Spinal cord (tissue), 10 donors: Measurements from ENCODE around the gene UNCX. TPM values are rescaled to one million over a fixed set of nuclear protein-coding genes. Genes with fewer than 3 reads are reported as not detected.

Experiments used
- DNase-seq, 6 donors: peaks; one replicate each; pipeline versions ENCODE4 v3.0.0 to v3.0.0-alpha.2; 2013 to 2015; ENCODE audit warnings: low spot score in 6 of 6, low read depth in 4 of 6
- H3K27ac ChIP-seq: one replicate; pipeline ENCODE4 v1.5.1; 2013; ENCODE audit warnings: low read depth, low read length, control low read depth
- H3K27me3 ChIP-seq: one replicate; pipeline ENCODE4 v1.6.1; 2013; ENCODE audit warnings: low read length; ENCODE audit not compliant: control insufficient read depth, insufficient read depth
- H3K36me3 ChIP-seq: one replicate; pipeline ENCODE4 v1.6.1; 2013; ENCODE audit warnings: low read length; ENCODE audit not compliant: control insufficient read depth, insufficient read depth
- H3K4me1 ChIP-seq: one replicate; pipeline ENCODE4 v1.6.1; 2013; ENCODE audit warnings: low read length; ENCODE audit not compliant: control insufficient read depth, insufficient read depth
- H3K4me3 ChIP-seq: one replicate; pipeline ENCODE4 v1.5.1; 2013; ENCODE audit warnings: low read depth, low read length, control low read depth
- H3K9me3 ChIP-seq: one replicate; pipeline ENCODE4 v1.6.1; 2013; ENCODE audit warnings: low read length; ENCODE audit not compliant: control insufficient read depth, insufficient read depth
- WGBS: methylation state at CpG from one replicate; pipeline ENCODE4 v1.1.5; 2013; ENCODE audit warnings: missing lambda C conversion rate; ENCODE audit not compliant: insufficient coverage; 5-methylcytosine and 5-hydroxymethylcytosine counted together
- polyA plus RNA-seq, 2 donors: library from polyadenylated mRNA; unstranded; fragments of 120-200 nt; gene quantifications; one replicate each; pipeline ENCODE4 v1.2.1, GENCODE V29; 2013; ENCODE audit not compliant: insufficient read length in 2 of 2
- total RNA-seq, 2 donors: library from RNA; depleted of rRNA in 1 of 2; stranded (reverse); fragments of 120-200 nt in 1 of 2; fragments of >200 nt in 1 of 2; gene quantifications; one replicate each; pipeline versions ENCODE4 v1.2.3 to v1.2.4, GENCODE V29; 2013 to 2014
- donor health status: healthy.

Gene UNCX
- total and polyA plus RNA-seq, 4 donors: 0.69 to 3.9 (median 2.8) TPM

DNA sequence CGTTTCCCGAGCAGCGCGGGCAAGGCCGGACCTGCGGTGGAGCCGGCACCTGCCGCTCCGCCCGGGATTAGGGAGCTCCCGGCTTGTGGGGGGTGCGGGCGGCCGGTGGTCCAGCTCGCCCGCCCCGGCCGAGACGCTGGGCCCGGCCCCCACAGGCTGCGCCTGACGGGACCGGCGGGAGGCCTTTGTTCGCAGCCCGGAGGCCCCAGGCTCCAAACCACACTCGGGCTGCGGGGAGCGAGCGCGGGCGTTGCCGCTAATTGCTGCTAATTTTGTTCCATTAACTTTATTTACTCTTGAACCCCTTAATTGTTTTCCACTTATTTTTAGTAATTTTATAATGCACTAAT is 9.6 kb downstream of the UNCX start:
- WGBS: 5% methylated on average over 24 of the region's 33 CpGs
- peaks cover 98% of the 10 kb centered on the region for H3K27me3 ChIP-seq
- no peaks in the 10 kb centered on the region for H3K9me3 ChIP-seq
- H3K4me3 ChIP-seq: no peak overlapping the region
- H3K4me1 ChIP-seq: peaks cover 35% of the 10 kb centered on the region
- H3K36me3 ChIP-seq: no peaks in the 10 kb centered on the region
- DNase-seq: no peak
- no peak overlapping the region for H3K27ac ChIP-seq

- Histone ChIP-seq H3K27me3 (peaks cover 99% of the 10 kb centered on the region), H3K36me3 (no peaks in the 10 kb centered on the region), H3K9me3 (no peaks in the 10 kb centered on the region), H3K4me1 (peaks cover 38% of the 10 kb centered on the region), H3K27ac (no peak overlapping the region), H3K4me3 (no peak overlapping the region)
- 6% methylated on average over 48 of the region's 53 CpGs for WGBS
- peak in 1 of 6 donors; percentile 13 for DNase-seq
Observed at GRCh38 chr7:1242606-1243289, 10.1 kb downstream of the UNCX start.

DNA sequence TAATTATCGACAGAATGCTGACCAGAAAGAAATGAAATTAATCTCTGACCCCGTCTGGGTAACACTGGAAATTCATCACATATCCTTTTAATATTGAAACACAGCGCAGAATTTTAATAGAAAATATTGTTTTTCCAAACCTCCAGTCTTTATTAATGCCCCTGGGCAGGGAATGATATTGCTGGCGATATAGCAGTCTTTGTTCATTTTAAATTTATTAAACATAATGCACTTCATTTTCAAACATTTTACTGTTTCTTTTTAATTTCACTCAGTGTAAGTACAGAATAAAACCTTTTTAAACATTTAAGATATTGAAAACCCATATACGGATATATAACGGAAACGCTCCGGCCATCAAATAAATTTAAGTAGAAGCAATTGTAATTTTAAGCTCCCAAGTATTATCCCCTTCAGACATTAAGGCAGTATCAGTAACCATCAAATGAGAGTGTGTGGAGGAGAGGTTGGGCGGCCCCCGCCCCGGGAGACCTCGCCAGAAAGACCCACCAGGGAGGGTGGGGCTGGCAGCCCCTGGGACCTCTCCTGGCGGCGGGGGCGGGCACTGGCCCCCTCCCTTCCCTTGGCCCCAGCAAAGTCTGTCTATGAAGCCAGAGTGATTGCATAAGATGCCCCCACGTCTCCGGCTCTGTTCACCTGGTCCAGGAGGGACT is 10.8 kb downstream of the UNCX start:
- Histone ChIP-seq H3K36me3 (no peaks in the 10 kb centered on the region), H3K4me1 (peaks cover 45% of the 10 kb centered on the region), H3K27ac (no peak overlapping the region), H3K9me3 (no peaks in the 10 kb centered on the region), H3K4me3 (no peak overlapping the region), H3K27me3 (peaks cover 99% of the 10 kb centered on the region)
- 0% methylated on average over 6 of the region's 17 CpGs for WGBS
- DNase-seq: peak in 2 of 6 donors; percentile 11 to 69

GRCh38 chr7:1243964-1244416 is 11.3 kb downstream of the UNCX start:
- H3K36me3 ChIP-seq: no peaks in the 10 kb centered on the region
- peaks cover 47% of the 10 kb centered on the region for H3K4me1 ChIP-seq
- DNase-seq: peak in 1 of 6 donors; percentile 5
- H3K9me3 ChIP-seq: no peaks in the 10 kb centered on the region
- H3K4me3 ChIP-seq: no peak overlapping the region
- H3K27ac ChIP-seq: no peak overlapping the region
- peaks cover 99% of the 10 kb centered on the region for H3K27me3 ChIP-seq
- WGBS: 29% methylated on average over 7 of the region's 24 CpGs

GRCh38 chr7:1244700-1245523 is 12.2 kb downstream of the UNCX start:
- H3K27ac ChIP-seq: no peak overlapping the region
- peaks cover 50% of the 10 kb centered on the region for H3K4me1 ChIP-seq
- DNase-seq: peak in 1 of 6 donors; percentile 10
- WGBS: 12% methylated on average over 9 of the region's 14 CpGs
- peaks cover 99% of the 10 kb centered on the region for H3K27me3 ChIP-seq
- H3K9me3 ChIP-seq: no peaks in the 10 kb centered on the region
- H3K4me3 ChIP-seq: no peak overlapping the region
- no peaks in the 10 kb centered on the region for H3K36me3 ChIP-seq

GRCh38 chr7:1245524-1246050 is 12.9 kb downstream of the UNCX start:
- no peaks in the 10 kb centered on the region for H3K36me3 ChIP-seq
- no peaks in the 10 kb centered on the region for H3K9me3 ChIP-seq
- H3K27me3 ChIP-seq: peaks cover 97% of the 10 kb centered on the region
- H3K4me3 ChIP-seq: no peak overlapping the region
- no peak overlapping the region for H3K27ac ChIP-seq
- peaks cover 45% of the 10 kb centered on the region for H3K4me1 ChIP-seq
- peak in 1 of 6 donors; percentile 6 for DNase-seq
- WGBS: 24% methylated on average over 10 of the region's 12 CpGs

DNA sequence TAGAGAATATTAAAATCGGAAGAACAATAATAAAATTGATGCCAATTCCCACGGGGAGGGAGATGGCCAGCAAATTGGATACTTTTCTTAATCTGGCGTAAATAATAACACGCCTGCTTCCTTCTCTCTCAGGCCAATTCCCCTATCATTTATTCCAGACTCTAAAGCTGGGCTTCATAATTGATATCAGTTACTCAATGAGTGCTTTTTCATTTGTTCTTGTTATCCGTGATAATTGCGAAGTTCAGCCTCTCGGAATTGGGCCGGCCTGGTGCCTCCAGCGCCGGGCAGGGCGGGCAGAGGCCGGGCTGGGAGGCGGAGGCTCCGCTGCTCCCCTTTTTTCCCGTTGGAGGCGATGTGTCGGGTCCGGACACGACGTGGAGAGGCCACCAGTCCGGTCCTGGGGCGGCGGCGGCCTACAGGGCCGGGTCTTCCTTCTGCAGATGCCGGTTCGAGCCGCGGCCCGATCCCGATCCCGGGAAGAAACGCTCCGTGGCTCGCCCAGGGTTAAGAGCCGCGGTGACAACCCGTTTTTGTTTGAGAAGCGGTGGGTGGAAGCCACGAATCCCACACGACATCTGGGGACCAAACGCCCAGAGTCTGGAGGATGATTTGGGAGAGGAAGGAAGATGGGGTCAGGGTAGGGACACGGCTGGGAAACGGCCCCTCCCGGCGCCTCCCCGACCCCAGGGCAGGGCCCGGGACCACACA is 13.6 kb downstream of the UNCX start:
- Histone ChIP-seq H3K27ac (no peak overlapping the region), H3K27me3 (peaks cover 94% of the 10 kb centered on the region), H3K36me3 (no peaks in the 10 kb centered on the region), H3K9me3 (no peaks in the 10 kb centered on the region), H3K4me3 (no peak overlapping the region), H3K4me1 (peaks cover 40% of the 10 kb centered on the region)
- DNase-seq: peak in 1 of 6 donors; percentile 18
- WGBS: 10% methylated on average over 43 of the region's 48 CpGs

DNA sequence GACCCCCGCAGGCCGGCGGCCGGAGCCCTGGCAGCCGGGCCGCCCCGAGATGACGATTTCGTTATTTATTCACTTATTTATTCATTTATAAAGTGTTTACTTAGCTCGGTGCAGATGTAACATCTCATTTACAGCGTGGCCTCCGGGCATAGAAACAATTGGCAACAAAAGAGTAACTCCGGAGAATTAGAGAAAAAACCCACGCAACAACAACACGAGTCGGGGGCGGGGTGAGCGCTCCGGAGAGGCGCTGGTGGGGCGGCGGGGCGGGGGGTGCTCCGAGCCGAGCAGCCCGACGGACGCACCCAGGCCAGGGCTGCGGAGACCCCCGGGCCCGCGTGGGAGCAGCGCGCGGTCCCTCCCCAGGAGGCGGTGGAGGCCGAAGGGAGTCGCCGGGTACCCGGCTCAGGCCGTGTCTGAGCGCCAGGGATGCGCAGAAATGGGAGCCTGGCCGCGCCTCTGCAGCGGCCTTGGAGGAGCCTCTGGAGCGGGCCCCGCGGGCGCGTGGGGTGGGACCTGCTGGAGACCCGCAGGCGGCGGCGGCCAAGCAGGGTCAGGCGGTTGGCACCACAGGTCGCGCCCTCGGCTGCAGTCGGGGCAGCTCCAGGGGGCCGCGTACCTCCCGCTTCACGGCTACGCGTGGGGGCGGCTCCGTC is 14.3 kb downstream of the UNCX start:
- WGBS: 3% methylated on average over 57 of the region's 68 CpGs
- no peaks in the 10 kb centered on the region for H3K36me3 ChIP-seq
- peak in 2 of 6 donors; percentile 35 to 75 for DNase-seq
- H3K4me1 ChIP-seq: peaks cover 40% of the 10 kb centered on the region
- no peaks in the 10 kb centered on the region for H3K9me3 ChIP-seq
- peaks cover 94% of the 10 kb centered on the region for H3K27me3 ChIP-seq
- no peak overlapping the region for H3K27ac ChIP-seq
- no peak overlapping the region for H3K4me3 ChIP-seq
